ENCODE data around the gene ARID1A. TPM values are rescaled to one million over a fixed set of nuclear protein-coding genes. Genes with fewer than 3 reads are reported as not detected.
A peak's percentile ranks its signal among the peaks of the same experiment; 100 is the strongest.

Gene ARID1A
- polyA plus RNA-seq, 1 donor (not counting 4 experiments of a cell fraction or from before 2014, with no cell fraction given): 10.2 TPM

DNA sequence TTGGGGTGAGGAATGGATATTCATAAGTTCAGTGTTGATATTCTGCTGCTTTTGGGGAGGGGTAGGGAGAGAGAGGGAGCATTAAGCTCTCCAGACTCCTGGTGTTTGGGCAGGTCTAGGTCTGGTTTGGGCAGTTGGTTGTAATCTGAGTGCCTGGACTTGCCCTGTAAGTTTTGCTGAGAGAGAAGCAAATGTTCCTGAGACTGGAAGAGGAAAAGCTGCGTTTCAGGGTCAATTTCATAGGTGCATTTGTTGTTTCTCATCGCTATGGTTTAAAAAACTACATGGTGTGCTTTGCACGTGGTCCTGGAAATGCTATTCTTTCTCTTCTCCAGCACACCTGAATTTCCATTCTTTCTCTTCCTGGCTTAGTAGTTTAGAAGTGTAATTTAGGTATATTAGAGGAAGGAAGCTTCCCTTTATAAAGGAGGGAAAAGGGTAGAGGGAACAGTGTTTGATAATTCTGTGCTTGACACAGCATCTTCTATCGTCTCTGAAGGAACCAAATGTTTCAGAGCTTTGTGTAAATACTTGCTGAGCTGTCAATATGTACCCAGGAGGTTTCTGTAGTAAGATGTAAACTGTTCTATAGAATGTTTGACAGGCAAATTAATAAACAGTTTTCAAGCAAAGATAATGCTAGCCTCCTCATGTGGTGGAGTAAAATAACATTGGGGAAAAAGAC is 6.3 kb downstream of the ARID1A start:
- no peak for TF ChIP-seq EZH2 (IDR thresholded peaks at IDR 0.05; ENCODE audit: low read length)
- TF ChIP-seq, protein P1, sequence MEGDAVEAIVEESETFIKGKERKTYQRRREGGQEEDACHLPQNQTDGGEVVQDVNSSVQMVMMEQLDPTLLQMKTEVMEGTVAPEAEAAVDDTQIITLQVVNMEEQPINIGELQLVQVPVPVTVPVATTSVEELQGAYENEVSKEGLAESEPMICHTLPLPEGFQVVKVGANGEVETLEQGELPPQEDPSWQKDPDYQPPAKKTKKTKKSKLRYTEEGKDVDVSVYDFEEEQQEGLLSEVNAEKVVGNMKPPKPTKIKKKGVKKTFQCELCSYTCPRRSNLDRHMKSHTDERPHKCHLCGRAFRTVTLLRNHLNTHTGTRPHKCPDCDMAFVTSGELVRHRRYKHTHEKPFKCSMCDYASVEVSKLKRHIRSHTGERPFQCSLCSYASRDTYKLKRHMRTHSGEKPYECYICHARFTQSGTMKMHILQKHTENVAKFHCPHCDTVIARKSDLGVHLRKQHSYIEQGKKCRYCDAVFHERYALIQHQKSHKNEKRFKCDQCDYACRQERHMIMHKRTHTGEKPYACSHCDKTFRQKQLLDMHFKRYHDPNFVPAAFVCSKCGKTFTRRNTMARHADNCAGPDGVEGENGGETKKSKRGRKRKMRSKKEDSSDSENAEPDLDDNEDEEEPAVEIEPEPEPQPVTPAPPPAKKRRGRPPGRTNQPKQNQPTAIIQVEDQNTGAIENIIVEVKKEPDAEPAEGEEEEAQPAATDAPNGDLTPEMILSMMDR (optimal IDR thresholded peaks at IDR 0.05 in 1 of 3, IDR thresholded peaks at IDR 0.05 in 1 of 3, conservative IDR thresholded peaks at IDR 0.05 in 1 of 3; ENCODE audit: extremely low read depth in 1 of 3, insufficient read depth in 2 of 3, low read length in 3 of 3): no peak
- Histone ChIP-seq H3K79me2 (ENCODE audit: control insufficient read depth, insufficient read depth, low read length) (peaks cover 95% of the 10 kb centered on the region), H3K4me2 (ENCODE audit: control insufficient read depth, extremely low read depth, insufficient read depth, low read depth, low read length) (peak overlapping the region; percentile 82), H3K9me3 (ENCODE audit: control insufficient read depth, low read depth, low read length) (no peaks in the 10 kb centered on the region), H3K4me3 (ENCODE audit: control insufficient read depth in 2 of 3, extremely low read depth in 1 of 3, insufficient read depth in 2 of 3, low read depth in 1 of 3, low read length in 3 of 3) (peak overlapping the region in 2 of 3 experiments; percentile 33 to 34), H3K27me3 (ENCODE audit: control insufficient read depth, extremely low read depth, insufficient read depth, low read length) (no peaks in the 10 kb centered on the region), H3K36me3 (ENCODE audit: control insufficient read depth in 2 of 2, extremely low read depth in 1 of 2, insufficient read depth in 2 of 2, low read length in 2 of 2) (no peaks in the 10 kb centered on the region), H3K27ac (ENCODE audit: control insufficient read depth, insufficient read depth, low read length) (peak overlapping the region; percentile 57), H4K20me1 (ENCODE audit: control insufficient read depth, extremely low read depth, insufficient read depth, low read length) (peaks cover 16% of the 10 kb centered on the region), H2AFZ (ENCODE audit: control insufficient read depth, low read length) (no peak overlapping the region), H3K9me1 (ENCODE audit: control insufficient read depth, extremely low read depth, insufficient read depth, low read length) (no peaks in the 10 kb centered on the region), H3K9ac (ENCODE audit: control insufficient read depth, extremely low read depth, insufficient read depth, low read length) (peak overlapping the region; percentile 16), H3K4me1 (ENCODE audit: control insufficient read depth, extremely low read depth, insufficient read depth, low read length) (peaks cover 63% of the 10 kb centered on the region)
- FAIRE-seq (peak; percentile 52), DNase-seq (ENCODE audit: low read depth, low spot score) (no peak)
- dilution Hi-C loops (cut with MboI; ENCODE audit: extremely low pct_ligation_motif_present, low sequenced_read_pairs): no loop called here

DNA sequence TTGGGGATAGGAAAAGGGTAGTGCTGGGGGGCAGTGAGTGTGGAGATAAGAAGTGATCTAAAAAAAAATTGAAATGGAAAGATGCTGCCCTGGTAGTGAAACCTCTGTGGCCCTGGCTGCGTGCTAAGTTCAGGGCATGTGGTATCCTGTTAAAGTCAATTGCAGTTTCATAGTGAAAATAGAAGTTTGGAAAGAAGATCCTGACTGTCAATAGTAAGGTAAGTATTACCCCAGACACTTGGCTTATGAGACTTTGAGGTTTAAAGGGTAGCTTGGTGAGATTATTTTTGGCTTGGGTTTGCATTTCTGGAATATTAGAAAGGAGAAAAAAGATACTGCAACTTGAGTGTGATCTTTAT is 6.8 kb downstream of the ARID1A start:
- Histone ChIP-seq H3K9me1 (ENCODE audit: control insufficient read depth, extremely low read depth, insufficient read depth, low read length) (no peaks in the 10 kb centered on the region), H4K20me1 (ENCODE audit: control insufficient read depth, extremely low read depth, insufficient read depth, low read length) (peaks cover 16% of the 10 kb centered on the region), H3K4me1 (ENCODE audit: control insufficient read depth, extremely low read depth, insufficient read depth, low read length) (peaks cover 63% of the 10 kb centered on the region), H3K4me2 (ENCODE audit: control insufficient read depth, extremely low read depth, insufficient read depth, low read depth, low read length) (peak overlapping the region; percentile 82), H3K79me2 (ENCODE audit: control insufficient read depth, insufficient read depth, low read length) (peaks cover 97% of the 10 kb centered on the region), H2AFZ (ENCODE audit: control insufficient read depth, low read length) (no peak overlapping the region), H3K9me3 (ENCODE audit: control insufficient read depth, low read depth, low read length) (no peaks in the 10 kb centered on the region), H3K4me3 (ENCODE audit: control insufficient read depth in 2 of 3, extremely low read depth in 1 of 3, insufficient read depth in 2 of 3, low read depth in 1 of 3, low read length in 3 of 3) (no peak overlapping the region), H3K36me3 (ENCODE audit: control insufficient read depth in 2 of 2, extremely low read depth in 1 of 2, insufficient read depth in 2 of 2, low read length in 2 of 2) (no peaks in the 10 kb centered on the region), H3K27ac (ENCODE audit: control insufficient read depth, insufficient read depth, low read length) (peak overlapping the region; percentile 57), H3K27me3 (ENCODE audit: control insufficient read depth, extremely low read depth, insufficient read depth, low read length) (no peaks in the 10 kb centered on the region), H3K9ac (ENCODE audit: control insufficient read depth, extremely low read depth, insufficient read depth, low read length) (peak overlapping the region; percentile 16)
- dilution Hi-C loops (cut with MboI; ENCODE audit: extremely low pct_ligation_motif_present, low sequenced_read_pairs): no loop called here
- no peak for TF ChIP-seq EZH2 (IDR thresholded peaks at IDR 0.05; ENCODE audit: low read length)
- TF ChIP-seq, protein P1 (optimal IDR thresholded peaks at IDR 0.05 in 1 of 3, IDR thresholded peaks at IDR 0.05 in 1 of 3, conservative IDR thresholded peaks at IDR 0.05 in 1 of 3; ENCODE audit: extremely low read depth in 1 of 3, insufficient read depth in 2 of 3, low read length in 3 of 3): no peak
- FAIRE-seq (no peak), DNase-seq (ENCODE audit: low read depth, low spot score) (no peak)

Data from keratinocyte (primary cell).